Esophagus squamous epithelium (tissue), 4 donors: ENCODE measurements around the gene TTC21A.

Experiments
- CTCF ChIP-seq, 6 experiments: fragments of 450-650 bp in 4 of 6; fragments of 200-600 bp in 2 of 6; sonication (generic) in 2 of 6; IDR thresholded peaks; one replicate each; pipeline ENCODE4 v1.5.1; 2016 to 2019; ENCODE audit warnings: antibody characterized with exemption in 6 of 6, mild to moderate bottlenecking in 4 of 6, moderate library complexity in 4 of 6
- POLR2A ChIP-seq, 4 donors: fragments of 450-650 bp; IDR thresholded peaks; one replicate each; pipeline ENCODE4 v1.6.1; 2017; ENCODE audit warnings: antibody characterized with exemption in 4 of 4, mild to moderate bottlenecking in 4 of 4, moderate library complexity in 3 of 4

- TF ChIP-seq CTCF (IDR thresholded peaks at IDR 0.05), result no peak
- no peak for TF ChIP-seq POLR2A (IDR thresholded peaks at IDR 0.05)
Observed at GRCh38 chr3:39153977-39154279, 46.4 kb downstream of the TTC21A start.
